ENCODE results near the gene FSTL5. TPM values are rescaled to one million over a fixed set of nuclear protein-coding genes. Genes with fewer than 3 reads are reported as not detected.

The FSTL5 gene
- 0.41 and 0.56 TPM in 2 replicates for total RNA-seq (2014; rRNA removed; shearing (Covaris generic))

DNA sequence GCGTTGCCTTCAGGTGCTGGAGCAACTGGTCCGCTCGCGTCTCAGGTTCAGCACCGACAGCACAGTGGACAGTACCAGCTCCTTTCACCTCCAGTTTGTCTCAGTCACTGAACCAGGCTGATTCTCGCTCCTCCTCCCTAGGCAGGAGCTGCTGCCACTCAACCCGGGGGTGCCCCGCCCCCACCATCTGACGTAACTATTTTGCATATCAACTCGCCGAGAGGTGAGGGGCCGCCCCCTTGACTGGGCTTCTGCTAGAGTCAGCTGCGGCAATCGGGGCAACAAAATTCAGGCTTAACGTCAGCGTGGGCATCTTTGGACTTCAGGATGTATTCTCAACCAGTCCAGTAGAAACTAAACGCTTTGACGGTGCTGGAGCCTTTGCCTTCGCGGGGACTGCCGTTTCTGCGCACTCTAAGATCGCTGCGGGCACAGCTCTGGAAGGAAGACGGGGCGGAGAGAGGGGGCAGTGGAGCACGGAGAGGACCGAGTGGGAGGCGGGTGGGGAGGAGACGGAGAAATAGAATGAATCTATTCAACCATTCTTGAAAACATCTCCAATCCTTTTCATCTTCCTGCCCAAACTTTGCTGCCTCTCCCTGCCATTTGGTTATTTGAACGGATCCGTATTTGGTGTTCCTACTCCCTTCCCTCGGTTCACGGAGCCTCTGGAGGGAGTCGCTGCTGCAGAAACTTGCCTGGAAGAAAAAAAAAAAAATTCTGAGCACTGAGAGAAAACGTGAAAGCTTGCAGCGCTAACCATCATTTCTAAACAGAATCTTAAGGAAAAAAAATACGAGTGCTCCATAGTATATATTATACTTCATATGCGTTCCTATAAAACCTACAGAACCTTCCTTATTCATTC, at the start of gene FSTL5:
Gene FSTL5 (minus strand): TSS at position 109 of the 868 bp plus-strand sequence. CDS start 52,604 bp downstream, outside the sequence.

